HG03025 (cell line): Measurements from ENCODE around the gene BTBD6.

ENCODE experiments used
- ATAC-seq: cut with Tn5 transposase; IDR thresholded peaks from one replicate; pipeline ENCODE4 v1.9.1; 2021; ENCODE audit warnings: mild to moderate bottlenecking, moderate library complexity; ENCODE audit not compliant: unreplicated experiment, low FRiP score

The BTBD6 gene

DNA sequence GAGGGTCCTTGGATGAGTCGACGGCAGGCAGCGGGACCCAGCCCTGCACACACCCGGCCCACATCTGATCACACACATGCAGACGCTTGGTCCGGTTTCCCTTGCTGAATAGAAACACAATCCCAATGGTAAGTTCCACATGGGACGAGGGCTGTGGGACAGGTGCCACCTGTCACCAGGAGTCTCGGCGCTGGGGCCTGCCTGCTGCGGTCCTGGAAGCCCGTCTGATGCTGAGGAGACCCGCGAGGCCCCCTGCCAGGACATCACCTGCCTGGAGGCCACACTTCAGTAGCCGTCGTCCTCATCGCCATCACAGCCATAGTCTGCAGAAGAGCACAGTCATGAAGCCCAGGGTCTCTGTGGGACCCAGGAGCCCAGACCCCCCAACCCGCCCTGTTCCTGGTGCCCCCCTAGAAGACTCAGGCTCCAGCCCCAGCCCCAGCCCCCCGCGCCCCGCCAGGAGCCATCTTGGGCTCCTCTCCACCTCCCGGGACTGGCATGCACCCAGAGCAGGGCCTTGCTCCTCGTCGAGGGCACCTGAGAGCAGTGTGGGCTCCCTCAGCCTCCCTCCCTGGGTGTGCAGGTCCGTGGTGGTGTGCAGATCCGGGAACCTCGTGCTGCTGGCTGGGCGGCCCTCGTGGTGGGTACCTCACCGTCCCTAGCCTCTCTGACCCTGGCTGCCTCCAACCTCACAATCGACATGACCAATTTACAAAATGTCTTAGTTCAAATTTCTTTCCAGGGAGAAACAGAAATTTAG is 37.9 kb upstream of the BTBD6 start:
- no peak for ATAC-seq

- ATAC-seq, result no peak
Observed at GRCh38 chr14:105211086-105211757, 37.1 kb upstream of the BTBD6 start.

- ATAC-seq, result no peak
Observed at GRCh38 chr14:105211758-105212089, 36.6 kb upstream of the BTBD6 start.

DNA sequence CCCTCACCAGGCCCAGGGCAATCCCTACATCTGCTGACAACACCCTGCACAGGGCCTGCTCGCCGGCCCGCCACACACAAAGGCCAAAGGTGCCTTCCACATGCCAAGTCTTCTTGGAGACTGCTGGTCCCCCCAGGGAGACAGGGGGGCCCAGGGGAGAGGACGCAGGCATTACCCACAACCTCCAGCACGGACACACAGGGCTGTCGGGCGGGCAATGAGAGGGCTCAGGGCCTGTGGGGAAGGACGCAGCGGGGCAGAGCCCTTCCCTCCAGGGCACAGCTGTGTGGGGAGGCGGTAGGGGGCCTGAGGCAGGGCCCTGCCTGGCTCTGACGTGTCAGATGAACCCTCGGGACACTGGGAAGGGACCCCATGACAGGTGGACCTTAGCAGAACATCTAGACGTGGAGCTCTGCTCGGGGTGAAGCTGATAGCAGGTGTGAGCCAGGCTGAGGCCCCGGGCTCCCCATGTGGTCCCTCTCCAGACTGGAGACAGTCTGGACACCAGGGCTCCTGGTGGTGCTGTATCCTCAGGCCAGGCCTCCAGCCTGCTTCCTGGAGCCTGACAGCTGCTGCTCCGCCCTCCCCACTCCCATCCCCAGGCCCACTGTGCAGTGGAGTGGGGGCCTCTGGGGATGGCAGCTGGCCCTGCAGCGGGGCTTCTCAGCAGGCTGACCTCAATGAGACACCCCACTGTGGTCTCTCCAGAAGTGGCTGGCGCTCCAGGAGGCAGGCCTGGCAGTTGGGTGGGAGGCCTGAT is 35.6 kb upstream of the BTBD6 start:
- no peak for ATAC-seq

DNA sequence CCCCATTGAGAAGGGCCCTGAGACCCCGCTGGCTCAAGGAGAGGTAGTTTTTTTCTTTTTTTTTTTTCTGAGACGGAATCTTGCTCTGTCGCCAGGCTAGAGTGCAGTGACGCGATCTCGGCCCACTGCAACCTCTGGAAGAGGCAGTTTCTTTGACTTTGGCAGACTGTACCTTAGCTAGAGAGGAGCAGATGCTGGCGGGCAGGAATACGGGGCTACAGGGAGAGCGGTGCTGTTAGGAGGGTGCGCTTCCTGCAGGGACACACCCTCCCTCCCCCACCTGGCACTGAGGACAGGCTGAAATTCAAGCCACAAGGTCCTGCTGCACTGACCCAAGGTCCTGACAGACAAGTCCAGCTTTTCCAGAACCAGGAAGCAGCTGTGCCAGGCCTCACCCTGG is 35.0 kb upstream of the BTBD6 start:
- ATAC-seq, result no peak

DNA sequence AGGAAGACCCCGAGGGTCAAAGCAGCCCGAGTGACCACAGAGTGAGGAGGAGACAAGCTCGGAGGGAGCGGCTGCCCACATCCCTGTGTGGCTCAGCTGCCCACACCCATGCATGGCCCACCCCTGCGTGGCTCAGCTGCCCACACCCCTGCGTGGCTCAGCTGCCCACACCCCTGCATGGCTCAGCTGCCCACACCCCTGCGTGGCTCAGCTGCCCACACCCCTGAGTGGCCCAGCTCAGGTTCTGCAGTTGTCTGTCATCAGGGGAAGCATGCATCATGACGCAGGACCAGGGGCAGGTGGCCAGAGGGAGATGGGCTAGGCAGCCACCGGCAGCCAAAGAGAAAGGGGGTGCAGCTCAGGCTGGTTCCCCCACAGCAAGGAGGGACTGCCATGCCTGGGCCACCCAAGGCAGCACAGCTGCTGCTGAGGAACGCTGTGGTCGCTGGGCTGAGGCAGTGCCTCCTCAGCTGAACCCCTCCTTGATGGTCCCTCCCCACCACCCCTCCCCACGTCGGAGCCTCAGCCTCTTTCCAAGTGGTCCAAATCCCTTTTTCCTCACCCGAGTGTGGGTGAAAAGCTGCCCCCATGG is 33.9 kb upstream of the BTBD6 start:
- ATAC-seq, result no peak

DNA sequence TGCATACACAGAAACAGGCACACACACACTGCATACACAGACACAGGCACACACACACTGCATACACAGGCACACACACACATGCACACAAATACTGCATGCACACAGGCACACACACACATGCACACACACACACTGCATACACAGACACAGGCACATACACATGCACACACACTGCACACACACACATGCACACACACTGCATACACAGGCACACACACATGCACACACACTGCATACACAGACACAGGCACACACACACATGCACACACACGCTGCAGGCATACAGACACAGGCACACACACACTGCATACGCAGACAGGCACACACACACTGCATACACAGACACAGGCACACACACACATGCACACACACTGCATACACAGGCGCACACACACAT is 32.7 kb upstream of the BTBD6 start:
- no peak for ATAC-seq

DNA sequence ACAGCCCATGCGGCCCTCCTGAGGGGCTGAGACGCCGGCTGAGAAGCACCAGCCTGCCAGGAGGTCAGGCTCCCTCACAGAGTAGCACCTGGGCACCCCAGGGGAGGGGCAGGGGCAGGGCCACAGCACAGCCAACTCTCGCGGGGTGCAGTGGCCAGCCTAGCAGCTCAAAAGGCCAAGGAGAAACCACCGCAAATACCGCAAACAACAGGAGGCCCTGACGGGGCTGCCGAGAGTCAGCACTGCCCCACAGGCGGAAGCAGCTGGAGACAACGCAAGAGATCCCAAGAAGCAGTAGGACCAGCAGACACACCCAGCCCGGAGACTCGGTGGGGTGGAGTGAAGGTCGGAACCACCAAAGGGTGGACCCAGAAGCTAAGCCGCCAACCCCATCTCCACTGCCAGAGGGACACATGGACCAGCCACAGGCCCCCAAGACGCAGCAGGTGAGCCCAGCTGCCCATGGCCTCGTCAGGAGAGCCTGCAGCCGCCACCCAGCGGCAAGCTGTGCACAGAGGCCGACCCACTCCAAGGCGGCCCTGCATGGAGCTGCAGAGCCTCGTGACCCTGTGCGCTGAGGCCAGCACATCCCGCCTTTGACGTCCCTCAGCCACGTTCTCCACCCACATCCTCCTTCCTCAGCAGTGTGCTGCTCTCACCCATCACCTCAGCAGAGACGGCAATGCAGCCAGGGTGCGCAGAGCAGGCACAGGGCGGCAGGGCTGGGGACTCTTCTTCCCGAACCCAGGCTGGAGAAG is 31.7 kb upstream of the BTBD6 start:
- no peak for ATAC-seq

DNA sequence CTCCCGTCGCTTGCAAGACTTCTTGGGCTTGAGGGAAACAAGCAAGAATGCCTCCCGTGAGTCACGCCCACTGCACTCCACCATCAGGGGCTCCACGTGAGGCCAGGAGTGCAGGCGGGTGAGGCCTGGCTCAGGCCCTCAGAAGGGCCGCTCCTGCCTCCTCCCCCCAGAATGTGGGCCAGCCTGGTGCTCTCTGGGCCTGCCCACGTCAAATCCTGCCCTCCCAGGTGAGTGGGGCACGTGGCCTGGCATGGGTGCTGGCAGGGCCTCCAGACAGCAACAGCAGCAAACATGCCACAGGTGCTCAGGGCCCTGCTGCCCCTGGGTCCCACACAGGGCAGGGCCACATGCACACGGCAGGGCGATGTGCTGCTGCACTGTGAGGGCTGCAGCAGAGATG is 30.6 kb upstream of the BTBD6 start:
- ATAC-seq, result no peak

DNA sequence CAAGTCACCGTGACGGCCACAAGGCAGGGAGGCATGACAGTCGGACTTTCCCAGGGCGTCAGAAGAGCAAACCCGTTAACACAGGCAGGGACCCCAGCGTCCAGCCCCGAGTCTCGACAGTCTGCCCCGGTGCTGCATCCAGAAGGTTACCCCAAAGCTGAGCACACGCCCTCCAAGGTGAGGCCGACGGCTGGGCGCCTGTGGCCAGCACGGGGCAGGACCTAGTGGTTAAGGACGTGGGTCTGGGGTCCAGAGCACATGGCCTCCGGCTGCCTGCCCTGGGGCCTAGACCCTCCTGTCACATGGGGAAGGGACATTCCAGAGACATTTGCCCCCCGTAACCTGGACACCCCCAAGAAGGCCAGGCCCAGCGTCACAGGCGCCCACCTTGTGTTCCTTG is 29.7 kb upstream of the BTBD6 start:
- ATAC-seq, result no peak

DNA sequence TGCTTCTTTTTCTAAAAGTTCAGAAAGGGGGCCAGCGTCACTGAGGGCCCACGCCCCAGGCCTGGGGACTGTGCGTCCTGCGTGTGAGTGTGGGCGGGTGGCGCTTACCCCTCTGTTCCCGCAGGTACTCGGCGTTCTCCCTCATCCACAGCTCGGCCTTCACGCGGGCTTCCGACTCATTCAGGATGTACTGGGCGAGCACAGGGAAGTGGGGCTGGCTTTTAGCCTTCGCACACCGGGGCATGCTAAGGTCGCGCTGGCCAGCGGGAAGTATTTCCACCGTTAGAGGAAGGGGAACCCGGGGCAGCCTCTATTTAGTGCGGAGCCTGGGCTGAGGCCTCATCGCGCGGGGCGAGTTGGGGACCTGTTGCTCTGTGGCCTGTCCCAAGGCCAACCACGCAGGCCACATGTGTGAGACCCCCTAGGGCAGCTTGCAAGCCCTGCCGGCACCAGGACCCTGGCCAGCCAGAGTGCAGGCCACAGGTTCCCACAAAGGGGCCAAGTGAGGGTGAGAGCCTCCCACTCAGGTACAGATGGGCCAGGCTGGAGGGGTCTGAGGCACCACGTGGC is 29.2 kb upstream of the BTBD6 start:
- ATAC-seq, result no peak

DNA sequence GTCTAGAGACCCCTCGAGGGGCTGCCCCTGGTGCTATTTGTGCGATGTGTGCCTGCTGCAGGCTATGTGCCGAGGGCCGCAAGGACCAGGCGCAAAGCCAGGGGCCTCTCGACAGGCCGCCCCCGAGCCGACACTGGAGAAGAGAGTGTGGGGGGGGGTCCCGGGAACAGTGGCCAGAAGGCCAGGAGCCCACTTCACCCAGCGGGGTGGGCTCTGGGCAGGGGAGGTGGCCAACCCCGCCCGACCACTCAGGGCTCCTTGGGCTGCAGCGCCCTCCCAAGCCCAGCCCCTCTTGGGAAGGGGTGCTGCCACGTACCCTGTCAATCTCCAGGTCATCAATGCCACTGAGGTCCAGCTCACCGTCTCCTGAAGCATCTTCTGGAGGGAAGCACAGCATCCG is 28.6 kb upstream of the BTBD6 start:
- no peak for ATAC-seq

GRCh38 chr14:105220699-105221597 is 27.4 kb upstream of the BTBD6 start:
- ATAC-seq, result no peak

DNA sequence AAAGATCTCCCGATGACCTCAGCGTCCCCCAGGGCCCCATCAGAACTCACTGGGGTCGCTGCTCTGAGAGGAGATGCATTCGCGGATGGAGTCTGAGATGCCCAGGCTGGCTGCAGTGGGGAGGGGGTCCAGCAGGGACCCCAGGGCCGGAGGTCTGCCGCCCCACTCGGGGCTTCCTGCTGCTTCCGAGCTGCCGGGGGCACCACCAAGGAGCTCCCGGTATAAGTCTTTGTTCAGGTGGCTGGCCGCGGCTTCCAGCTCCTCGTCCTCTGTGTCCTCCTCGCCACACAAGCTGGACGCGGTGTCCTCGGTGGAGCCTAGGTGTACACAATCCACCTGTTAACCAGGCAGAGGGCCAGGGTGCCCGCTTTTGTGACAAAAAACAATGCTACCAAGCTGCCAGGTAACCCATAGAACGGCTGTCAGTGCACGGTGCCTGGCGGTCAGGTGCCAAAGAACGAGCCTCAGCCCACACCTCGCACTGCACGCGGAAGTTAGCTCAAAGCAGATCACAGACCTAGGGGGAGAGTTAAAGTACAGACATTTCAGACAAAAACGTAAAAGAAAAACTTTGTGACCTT is 26.6 kb upstream of the BTBD6 start:
- ATAC-seq, result no peak

DNA sequence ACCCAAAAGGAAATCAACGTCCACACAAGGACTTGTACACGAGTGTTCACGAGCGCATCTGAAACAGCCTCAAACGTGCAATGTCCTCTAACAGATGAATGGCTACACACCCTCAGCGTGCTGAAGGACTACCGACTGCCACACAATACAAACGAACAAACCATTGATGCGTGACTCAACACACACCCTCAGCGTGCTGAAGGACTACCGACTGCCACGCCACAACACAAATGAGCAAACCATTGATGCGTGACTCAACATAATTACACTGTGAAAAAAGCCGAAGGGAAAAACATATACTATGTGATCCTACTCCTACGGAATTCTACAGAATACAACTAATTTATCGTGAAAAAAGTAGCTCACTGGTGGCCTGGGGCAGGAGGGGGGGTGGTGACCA is 25.1 kb upstream of the BTBD6 start:
- ATAC-seq, result no peak

GRCh38 chr14:105223770-105224544 is 24.4 kb upstream of the BTBD6 start:
- no peak for ATAC-seq

- no peak for ATAC-seq
Observed at GRCh38 chr14:105224845-105225570, 23.3 kb upstream of the BTBD6 start.

GRCh38 chr14:105226198-105226597 is 22.1 kb upstream of the BTBD6 start:
- ATAC-seq, result no peak
